Head of caudate nucleus (tissue), 42 donors: Measurements from ENCODE around the gene WNT9A.
"Not testable (repeated sequence)": the region's sequence is repeated elsewhere in the genome, so short reads cannot be mapped to it uniquely, and the experiment has no call there.

Experiments
- DNase-seq, 42 donors: peaks; one replicate each; pipeline versions ENCODE4 v3.0.0 to v3.0.0-alpha.2; 2020 to 2021; ENCODE audit warnings: mixed read lengths in 7 of 42
- intact Hi-C: fragments of 100-400 bp; cut with DNase I; formaldehyde crosslinking; loops from one replicate; pipeline ENCODE4 v1.15.0; 2022

WNT9A gene

GRCh38 chr1:227885135-227885647 is 62.5 kb downstream of the WNT9A start:
- DNase-seq = peak in 4 of 42 donors; percentile 1 to 33 (median 12)
- intact Hi-C loops = no loop called here

GRCh38 chr1:227884370-227885134 is 63.2 kb downstream of the WNT9A start:
- DNase-seq = peak in 7 of 42 donors; percentile 1 to 14 (median 9)
- intact Hi-C loops = no loop called here

GRCh38 chr1:227883641-227884301 is 64.0 kb downstream of the WNT9A start:
- DNase-seq = peak in 8 of 42 donors; percentile 1 to 34 (median 9)
- intact Hi-C loops = no loop called here

GRCh38 chr1:227883073-227883520 is 64.6 kb downstream of the WNT9A start:
- DNase-seq = peak in 5 of 42 donors; percentile 0 to 37 (median 6)
- intact Hi-C loops = no loop called here

- peak in 2 of 42 donors; percentile 7 to 35 for DNase-seq
- intact Hi-C loops = no loop called here
Measured at GRCh38 chr1:227880342-227880924, 67.3 kb downstream of the WNT9A start.

- intact Hi-C loops, DNase-seq: not testable (repeated sequence)
Measured at GRCh38 chr1:227877810-227878209, 69.9 kb downstream of the WNT9A start.

GRCh38 chr1:227871892-227872291 is 75.8 kb downstream of the WNT9A start:
- intact Hi-C loops = not testable (repeated sequence)

GRCh38 chr1:227870366-227870765 is 77.4 kb downstream of the WNT9A start:
- DNase-seq = no peak
- intact Hi-C loops = no loop called here

More at GRCh38 chr1:227871892-227872291, 75.8 kb downstream of the WNT9A start:
- not testable (repeated sequence) for DNase-seq

GRCh38 chr1:227869851-227870305 is 77.9 kb downstream of the WNT9A start:
- DNase-seq = no peak
- intact Hi-C loops = no loop called here

- DNase-seq = no peak
- intact Hi-C loops = no loop called here
Measured at GRCh38 chr1:227869279-227869842, 78.4 kb downstream of the WNT9A start.
